Heart left ventricle (tissue), 13 donors: ENCODE results near the gene ANXA7.

ENCODE experiments used
- CTCF ChIP-seq, 12 donors: fragments of 200-600 bp; sonication (generic) in 4 of 12; IDR thresholded peaks; one replicate each; pipeline versions ENCODE4 v1.5.0 to v1.8.0; 2018 to 2022; ENCODE audit warnings: antibody characterized with exemption in 12 of 12, mild to moderate bottlenecking in 5 of 12
- POLR2A ChIP-seq, 2 donors: fragments of 450-650 bp; IDR thresholded peaks; one replicate each; pipeline ENCODE4 v1.6.1; 2017; ENCODE audit warnings: antibody characterized with exemption in 2 of 2, mild to moderate bottlenecking in 2 of 2, moderate library complexity in 2 of 2
- donor health status: ischemic (EF 13 %, LVEDD 7.1; RV severe dilation, severe dysfunction).
- donor health status: DM: no; HTN: yes; CAD: no.
- donor health status: DM: no; HTN: no; CAD: no.
- donor health status: ischemic (EF 25% LVEDD 6.9; RV normal size, moderate dysfunction).
- donor health status: ischemic (EF 25% LVEDD 5.7; RV mildly dilated, moderate dysfunction).
- donor health status: ischemic (EF 35%, LVEDD 5.7; RV mildly dilated, moderate dysfunction).
- donor health status: nonischemic (EF 11% LVEDD 7.7; RV severe dilation, severe dysfunction).
- donor health status: DM: yes; HTN: yes; CAD: no.
- donor health status: PGD.
- donor health status: ischemic (EF 29% LVEDD 5.4; RV normal size, mild dysfunction).
- donor health status: nonischemic (EF 23%, LVEDD 6.1; RV moderate dilation, normal function).

- TF ChIP-seq CTCF (IDR thresholded peaks at IDR 0.05) (no peak), POLR2A (IDR thresholded peaks at IDR 0.05) (no peak)
Observed at GRCh38 chr10:73439055-73439454, 25.2 kb upstream of the ANXA7 start.
